ENCODE results near the gene KCTD17. TPM values are rescaled to one million over a fixed set of nuclear protein-coding genes. Genes with fewer than 3 reads are reported as not detected.

KCTD17 gene
- total and polyA plus RNA-seq, 2 of the 13 experiments (the other 11 are each of a cell fraction or from before 2014, with no cell fraction given), result 5.3 to 11.7 TPM

GRCh38 chr22:37032535-37033460 is 18.7 kb upstream of the KCTD17 start (continued):
- TF ChIP-seq ELK4 (CRISPR knock-in tag; IDR thresholded peaks at IDR 0.05; ENCODE audit: borderline replicate concordance) (no peak), SYNCRIP (IDR thresholded peaks at IDR 0.05; ENCODE audit: insufficient read depth, low read depth, low read length) (no peak), YEATS2 (CRISPR knock-in tag; IDR thresholded peaks at IDR 0.05; ENCODE audit: borderline replicate concordance) (peak; percentile 85), EEA1 (CRISPR knock-in tag; IDR thresholded peaks at IDR 0.05; ENCODE audit: borderline replicate concordance) (no peak), ZNF800 (CRISPR knock-in tag; IDR thresholded peaks at IDR 0.05) (no peak), ZNF589 (CRISPR knock-in tag; conservative IDR thresholded peaks at IDR 0.05) (peak; percentile 76), ZFP90 (CRISPR knock-in tag; IDR thresholded peaks at IDR 0.05; ENCODE audit: borderline replicate concordance) (no peak; the same call in 1 of the 2 replicates), ZBTB3 (CRISPR knock-in tag; IDR thresholded peaks at IDR 0.05; ENCODE audit: borderline replicate concordance, low read depth) (peak; percentile 38; the same call in 1 of the 2 replicates), ARNT (IDR thresholded peaks at IDR 0.05) (no peak), ZNF331 (CRISPR knock-in tag; IDR thresholded peaks at IDR 0.05) (peak; percentile 90), ZNF7 (CRISPR knock-in tag; IDR thresholded peaks at IDR 0.05) (no peak), ZNF572 (CRISPR knock-in tag; IDR thresholded peaks at IDR 0.05) (peak; percentile 81; the same call in 1 of the 2 replicates), ZNF501 (CRISPR knock-in tag; IDR thresholded peaks at IDR 0.05) (peak; percentile 76), ZNF333 (CRISPR knock-in tag; IDR thresholded peaks at IDR 0.05; ENCODE audit: borderline replicate concordance) (peak; percentile 49), ZNF569 (CRISPR knock-in tag; IDR thresholded peaks at IDR 0.05; ENCODE audit: borderline replicate concordance) (0 out of 2 replicates have a peak, but pooled peaks have one; percentile 15)
- TF ChIP-seq, protein P1, sequence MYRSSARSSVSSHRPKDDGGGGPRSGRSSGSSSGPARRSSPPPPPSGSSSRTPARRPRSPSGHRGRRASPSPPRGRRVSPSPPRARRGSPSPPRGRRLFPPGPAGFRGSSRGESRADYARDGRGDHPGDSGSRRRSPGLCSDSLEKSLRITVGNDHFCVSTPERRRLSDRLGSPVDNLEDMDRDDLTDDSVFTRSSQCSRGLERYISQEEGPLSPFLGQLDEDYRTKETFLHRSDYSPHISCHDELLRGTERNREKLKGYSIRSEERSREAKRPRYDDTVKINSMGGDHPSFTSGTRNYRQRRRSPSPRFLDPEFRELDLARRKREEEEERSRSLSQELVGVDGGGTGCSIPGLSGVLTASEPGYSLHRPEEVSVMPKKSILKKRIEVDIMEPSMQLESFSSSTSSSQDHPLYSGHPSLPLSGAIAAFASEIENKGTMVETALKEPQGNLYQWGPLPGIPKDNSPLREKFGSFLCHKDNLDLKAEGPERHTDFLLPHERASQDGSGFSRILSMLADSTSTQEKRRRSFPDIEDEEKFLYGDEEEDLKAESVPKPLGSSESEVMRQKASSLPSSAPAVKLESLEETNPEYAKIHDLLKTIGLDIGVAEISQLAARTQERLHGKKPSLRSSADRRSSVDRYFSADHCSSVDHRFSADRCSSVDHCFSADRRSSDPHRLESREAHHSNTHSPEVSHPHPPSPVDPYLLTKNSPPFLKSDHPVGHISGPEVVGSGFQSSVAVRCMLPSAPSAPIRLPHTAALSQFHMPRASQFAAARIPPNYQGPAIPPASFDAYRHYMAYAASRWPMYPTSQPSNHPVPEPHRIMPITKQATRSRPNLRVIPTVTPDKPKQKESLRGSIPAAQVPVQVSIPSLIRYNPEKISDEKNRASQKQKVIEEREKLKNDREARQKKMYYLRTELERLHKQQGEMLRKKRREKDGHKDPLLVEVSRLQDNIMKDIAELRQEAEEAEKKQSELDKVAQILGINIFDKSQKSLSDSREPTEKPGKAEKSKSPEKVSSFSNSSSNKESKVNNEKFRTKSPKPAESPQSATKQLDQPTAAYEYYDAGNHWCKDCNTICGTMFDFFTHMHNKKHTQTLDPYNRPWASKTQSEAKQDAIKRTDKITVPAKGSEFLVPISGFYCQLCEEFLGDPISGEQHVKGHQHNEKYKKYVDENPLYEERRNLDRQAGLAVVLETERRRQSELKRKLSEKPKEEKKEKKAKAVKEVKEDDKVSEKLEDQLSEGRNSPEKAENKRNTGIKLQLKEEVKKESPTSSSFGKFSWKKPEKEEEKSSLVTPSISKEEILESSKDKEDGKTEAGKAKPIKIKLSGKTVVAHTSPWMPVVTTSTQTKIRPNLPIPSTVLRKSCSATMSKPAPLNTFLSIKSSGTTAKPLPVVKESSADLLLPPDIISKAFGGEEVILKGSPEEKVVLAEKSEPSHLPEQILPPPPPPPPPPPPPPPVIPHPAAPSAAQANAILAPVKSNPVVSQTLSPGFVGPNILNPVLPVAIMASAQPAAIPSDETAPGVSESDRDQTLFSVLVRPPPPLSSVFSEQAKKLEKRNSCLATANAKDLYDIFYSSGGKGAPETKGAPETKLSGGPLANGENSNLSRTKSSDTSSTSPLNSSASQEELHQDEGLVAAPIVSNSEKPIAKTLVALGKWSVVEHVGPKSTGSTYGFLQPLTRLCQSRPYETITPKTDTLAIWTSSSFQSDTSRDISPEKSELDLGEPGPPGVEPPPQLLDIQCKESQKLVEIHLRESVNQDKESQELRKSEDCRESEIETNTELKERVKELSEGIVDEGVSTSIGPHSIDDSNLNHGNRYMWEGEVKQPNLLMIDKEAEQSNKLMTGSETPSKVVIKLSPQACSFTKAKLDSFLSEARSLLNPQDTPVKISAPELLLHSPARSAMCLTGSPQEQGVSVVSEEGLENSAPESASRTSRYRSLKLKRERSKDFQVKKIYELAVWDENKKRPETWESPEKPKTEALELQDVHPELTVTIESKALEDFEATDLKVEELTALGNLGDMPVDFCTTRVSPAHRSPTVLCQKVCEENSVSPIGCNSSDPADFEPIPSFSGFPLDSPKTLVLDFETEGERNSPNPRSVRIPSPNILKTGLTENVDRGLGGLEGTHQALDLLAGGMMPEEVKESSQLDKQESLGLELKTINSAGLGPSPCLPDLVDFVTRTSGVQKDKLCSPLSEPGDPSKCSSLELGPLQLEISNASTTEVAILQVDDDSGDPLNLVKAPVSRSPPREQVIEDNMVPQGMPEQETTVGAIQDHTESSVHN (CRISPR knock-in tag; IDR thresholded peaks at IDR 0.05), result peak; percentile 87; the same call in 1 of the 2 replicates
